Transverse colon (tissue), 4 donors: ENCODE results near the gene CCDC24.

Source experiments
- CTCF ChIP-seq, 5 experiments: fragments of 200-600 bp in 3 of 5; fragments of 450-650 bp in 2 of 5; sonication (generic) in 3 of 5; IDR thresholded peaks; 1 replicate in 2 of 5; 2 replicates in 3 of 5; pipeline ENCODE4 v1.5.1; 2016 to 2017; ENCODE audit warnings: antibody characterized with exemption in 5 of 5, inconsistent platforms in 3 of 5, mild to moderate bottlenecking in 2 of 5, moderate library complexity in 1 of 5
- EP300 ChIP-seq: sonication (generic); formaldehyde crosslinking; IDR thresholded peaks from one replicate; pipeline ENCODE4 v1.6.1; 2017; ENCODE audit warnings: antibody characterized with exemption, low read depth
- POLR2A ChIP-seq: fragments of 450-650 bp; IDR thresholded peaks from one replicate; pipeline ENCODE4 v1.6.1; 2016; ENCODE audit warnings: antibody characterized with exemption, mild to moderate bottlenecking, moderate library complexity
- POLR2AphosphoS5 ChIP-seq, 3 donors: sonication (generic); formaldehyde crosslinking; IDR thresholded peaks; one replicate each; pipeline ENCODE4 v1.6.1; 2016; ENCODE audit warnings: antibody characterized with exemption in 3 of 3

- TF ChIP-seq POLR2A (no peak), CTCF (IDR thresholded peaks at IDR 0.05) (no peak), EP300 (no peak), POLR2AphosphoS5 (IDR thresholded peaks at IDR 0.05) (no peak)
Observed at GRCh38 chr1:43973981-43974442, 17.4 kb upstream of the CCDC24 start.
